Measurements from ENCODE around the gene PTPN2. TPM values are rescaled to one million over a fixed set of nuclear protein-coding genes. Genes with fewer than 3 reads are reported as not detected.

PTPN2 gene
- total RNA-seq, 1 experiment from 2014 or later = 55.0 TPM

GRCh38 chr18:12838178-12838634, 45.8 kb downstream of the PTPN2 start:
- H3K36me3 Mint-ChIP-seq (ENCODE audit: insufficient read depth, unreplicated experiment) = peaks cover 12% of the 10 kb centered on the region
- no peaks in the 10 kb centered on the region for H3K9me3 Mint-ChIP-seq (ENCODE audit: unreplicated experiment)
- Histone ChIP-seq H3K36me3 (ENCODE audit: control insufficient read depth, insufficient read depth, low read length) (no peaks in the 10 kb centered on the region; the same call in 1 of the 2 replicates), H3K4me1 (peaks cover 16% of the 10 kb centered on the region), H3K4me3 (ENCODE audit: low read depth, low read length) (no peak overlapping the region; the same call in 1 of the 2 replicates), H3K9me3 (no peaks in the 10 kb centered on the region), H3K27me3 (replicated peaks; ENCODE audit: control insufficient read depth, insufficient read depth, low read length) (no peaks in the 10 kb centered on the region)
- ChIA-PET POLR2A (interaction anchor here (0.6 to 1.0 kb wide), 2 partner anchors 45 to 109 kb away, joined by 5 to 19 read pairs; partner anchors contain the start of gene PTPN2), CTCF (interaction anchor here (0.7 kb wide), 1 partner anchor 96 kb away, joined by 3 read pairs; no protein-coding TSS in a partner anchor)
- intact Hi-C loops (cut with micrococcal nuclease; ENCODE audit: unreplicated experiment) = no loop called here
- peak overlapping the region; percentile 47 for H3K4me3 Mint-ChIP-seq (ENCODE audit: unreplicated experiment)
- no peak for TF ChIP-seq CTCF (IDR thresholded peaks at IDR 0.05; ENCODE audit: insufficient read depth in 1 of 2, low read depth in 1 of 2, low read length in 1 of 2, severe bottlenecking in 1 of 2, unreplicated experiment in 1 of 2)
- peaks cover 6% of the 10 kb centered on the region for H3K4me1 Mint-ChIP-seq (ENCODE audit: low read depth, unreplicated experiment)
- no peaks in the 10 kb centered on the region for H3K27me3 Mint-ChIP-seq (ENCODE audit: insufficient read depth, unreplicated experiment)
- DNase-seq = peak; percentile 73 to 78
- H3K27ac Mint-ChIP-seq (ENCODE audit: unreplicated experiment) = peak overlapping the region; percentile 72
- no TSS peak for BruUV-seq (replicated peaks)

- no peak for DNase-seq
- Histone ChIP-seq H3K36me3 (ENCODE audit: control insufficient read depth, insufficient read depth, low read length) (no peaks in the 10 kb centered on the region; the same call in 1 of the 2 replicates), H3K27me3 (replicated peaks; ENCODE audit: control insufficient read depth, insufficient read depth, low read length) (no peaks in the 10 kb centered on the region), H3K4me1 (peaks cover 16% of the 10 kb centered on the region), H3K4me3 (ENCODE audit: low read depth, low read length) (no peak overlapping the region), H3K9me3 (no peaks in the 10 kb centered on the region)
- no peak for TF ChIP-seq CTCF (IDR thresholded peaks at IDR 0.05; ENCODE audit: insufficient read depth in 1 of 2, low read depth in 1 of 2, low read length in 1 of 2, severe bottlenecking in 1 of 2, unreplicated experiment in 1 of 2)
- Mint-ChIP-seq H3K9me3 (ENCODE audit: unreplicated experiment) (no peaks in the 10 kb centered on the region), H3K4me3 (ENCODE audit: unreplicated experiment) (no peak overlapping the region), H3K27ac (ENCODE audit: unreplicated experiment) (peak overlapping the region; percentile 72), H3K27me3 (ENCODE audit: insufficient read depth, unreplicated experiment) (no peaks in the 10 kb centered on the region), H3K4me1 (ENCODE audit: low read depth, unreplicated experiment) (peaks cover 6% of the 10 kb centered on the region), H3K36me3 (ENCODE audit: insufficient read depth, unreplicated experiment) (peaks cover 17% of the 10 kb centered on the region)
- intact Hi-C loops (cut with micrococcal nuclease; ENCODE audit: unreplicated experiment) = no loop called here
- BruUV-seq (replicated peaks) = no TSS peak
- CTCF ChIA-PET = interaction anchor here (0.7 kb wide), 1 partner anchor 97 kb away, joined by 3 read pairs; no protein-coding TSS in a partner anchor
- POLR2A ChIA-PET = interaction anchor here (1.0 kb wide), 1 partner anchor 46 kb away, joined by 19 read pairs; the partner anchor contains the start of gene PTPN2
These were observed 46.3 kb downstream of the PTPN2 start for GRCh38 chr18:12837747-12838146.

GRCh38 chr18:12836551-12836950, 47.5 kb downstream of the PTPN2 start:
- H3K4me1 ChIP-seq = peaks cover 16% of the 10 kb centered on the region
- no peaks in the 10 kb centered on the region for H3K9me3 ChIP-seq
- ChIA-PET POLR2A (no interaction called here), CTCF (no interaction called here)
- no peak for DNase-seq
- Mint-ChIP-seq H3K27me3 (ENCODE audit: insufficient read depth, unreplicated experiment) (no peaks in the 10 kb centered on the region), H3K27ac (ENCODE audit: unreplicated experiment) (no peak overlapping the region), H3K4me1 (ENCODE audit: low read depth, unreplicated experiment) (peaks cover 6% of the 10 kb centered on the region), H3K4me3 (ENCODE audit: unreplicated experiment) (no peak overlapping the region), H3K9me3 (ENCODE audit: unreplicated experiment) (no peaks in the 10 kb centered on the region), H3K36me3 (ENCODE audit: insufficient read depth, unreplicated experiment) (peaks cover 17% of the 10 kb centered on the region)
- no peak for TF ChIP-seq CTCF (IDR thresholded peaks at IDR 0.05; ENCODE audit: insufficient read depth in 1 of 2, low read depth in 1 of 2, low read length in 1 of 2, severe bottlenecking in 1 of 2, unreplicated experiment in 1 of 2)
- no peak overlapping the region for H3K4me3 ChIP-seq (ENCODE audit: low read depth, low read length)
- H3K36me3 ChIP-seq (ENCODE audit: control insufficient read depth, insufficient read depth, low read length) = no peaks in the 10 kb centered on the region; the same call in 1 of the 2 replicates
- intact Hi-C loops (cut with micrococcal nuclease; ENCODE audit: unreplicated experiment) = no loop called here
- no peaks in the 10 kb centered on the region for H3K27me3 ChIP-seq (replicated peaks; ENCODE audit: control insufficient read depth, insufficient read depth, low read length)
- no TSS peak for BruUV-seq (replicated peaks)
